HG02642 (cell line): ENCODE data around the gene PARVB.
"Not testable (repeated sequence)": the region's sequence is repeated elsewhere in the genome, so short reads cannot be mapped to it uniquely, and the experiment has no call there.

Source experiments
- ATAC-seq: cut with Tn5 transposase; IDR thresholded peaks from one replicate; pipeline ENCODE4 v1.9.1; 2021; ENCODE audit warnings: mild to moderate bottlenecking; ENCODE audit not compliant: unreplicated experiment, poor library complexity

Gene PARVB

GRCh38 chr22:44098966-44099530 lies 74.9 kb downstream of the PARVB start:
- ATAC-seq = no peak

- ATAC-seq = no peak
Observed at GRCh38 chr22:44099696-44100095, 75.6 kb downstream of the PARVB start.

- ATAC-seq = no peak
Observed at GRCh38 chr22:44100411-44100810, 76.3 kb downstream of the PARVB start.

- no peak for ATAC-seq
Observed at GRCh38 chr22:44102121-44102520, 78.0 kb downstream of the PARVB start.

- ATAC-seq = no peak
Observed at GRCh38 chr22:44102856-44103255, 78.8 kb downstream of the PARVB start.

GRCh38 chr22:44103735-44104480 lies 79.8 kb downstream of the PARVB start:
- no peak for ATAC-seq

GRCh38 chr22:44107340-44107739 lies 83.2 kb downstream of the PARVB start:
- ATAC-seq = no peak

GRCh38 chr22:44108076-44108475 lies 84.0 kb downstream of the PARVB start:
- no peak for ATAC-seq

- no peak for ATAC-seq
Observed at GRCh38 chr22:44108806-44109385, 84.8 kb downstream of the PARVB start.

- ATAC-seq = no peak
Observed at GRCh38 chr22:44109416-44109815, 85.3 kb downstream of the PARVB start.

- not testable (repeated sequence) for ATAC-seq
Observed at GRCh38 chr22:44110656-44111055, 86.6 kb downstream of the PARVB start.

GRCh38 chr22:44111562-44112155 lies 87.6 kb downstream of the PARVB start:
- ATAC-seq = no peak

- no peak for ATAC-seq
Observed at GRCh38 chr22:44112191-44112590, 88.1 kb downstream of the PARVB start.

GRCh38 chr22:44116331-44116730 lies 92.2 kb downstream of the PARVB start:
- no peak for ATAC-seq

- no peak for ATAC-seq
Observed at GRCh38 chr22:44116755-44117684, 92.9 kb downstream of the PARVB start.

GRCh38 chr22:44117746-44118145 lies 93.6 kb downstream of the PARVB start:
- no peak for ATAC-seq

- no peak for ATAC-seq
Observed at GRCh38 chr22:44118645-44119315, 94.7 kb downstream of the PARVB start.

GRCh38 chr22:44119669-44120313 lies 95.7 kb downstream of the PARVB start:
- no peak for ATAC-seq

GRCh38 chr22:44120314-44120704 lies 96.2 kb downstream of the PARVB start:
- ATAC-seq = no peak
